ENCODE measurements around the gene SCAMP4.

DNA sequence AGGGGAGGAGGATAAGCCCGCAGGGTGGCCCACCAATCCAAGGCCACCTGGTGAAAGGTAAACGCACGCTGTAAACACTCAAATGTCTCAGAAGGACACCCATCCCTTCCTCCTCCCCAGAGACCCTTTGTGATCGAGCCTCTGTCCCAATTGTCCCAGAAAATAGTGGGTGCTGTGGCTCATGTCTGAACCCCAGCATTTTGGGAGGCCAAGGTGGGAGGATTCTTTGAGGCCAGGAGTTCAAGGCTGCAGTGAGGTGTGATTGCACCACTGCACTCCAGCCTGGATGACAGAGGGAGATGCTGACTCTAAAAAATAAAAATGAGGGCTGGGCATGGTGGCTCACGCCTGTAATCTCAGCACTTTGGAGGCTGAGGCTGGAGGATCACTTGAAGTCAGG is 16.8 kb upstream of the SCAMP4 start:
- TF ChIP-seq CTCF (CRISPR knock-in tag; IDR thresholded peaks at IDR 0.05) (no peak), YY1 (IDR thresholded peaks at IDR 0.05; ENCODE audit: insufficient read depth, insufficient replicate concordance, low read depth, low read length) (no peak), RNF2 (conservative IDR thresholded peaks at IDR 0.05; ENCODE audit: low read depth) (no peak), EP300 (IDR thresholded peaks at IDR 0.05; ENCODE audit: low read depth in 2 of 2, low read length in 2 of 2) (no peak), EP300 (CRISPR knock-in tag; IDR thresholded peaks at IDR 0.05; ENCODE audit: borderline replicate concordance) (no peak), POLR2AphosphoS5 (IDR thresholded peaks at IDR 0.05; ENCODE audit: low read depth, low read length) (no peak), NFIC (IDR thresholded peaks at IDR 0.05; ENCODE audit: low read length) (no peak), ZZZ3 (CRISPR knock-in tag; IDR thresholded peaks at IDR 0.05; ENCODE audit: borderline replicate concordance) (no peak), ZFP36 (IDR thresholded peaks at IDR 0.05; ENCODE audit: borderline replicate concordance, low read depth, low read length, partially characterized antibody) (no peak), NBN (conservative IDR thresholded peaks at IDR 0.05) (no peak), SMC3 (IDR thresholded peaks at IDR 0.05; ENCODE audit: low read length) (no peak), GATA4 (IDR thresholded peaks at IDR 0.05; ENCODE audit: borderline replicate concordance, low read depth) (no peak)
- TF ChIP-seq, protein P1, sequence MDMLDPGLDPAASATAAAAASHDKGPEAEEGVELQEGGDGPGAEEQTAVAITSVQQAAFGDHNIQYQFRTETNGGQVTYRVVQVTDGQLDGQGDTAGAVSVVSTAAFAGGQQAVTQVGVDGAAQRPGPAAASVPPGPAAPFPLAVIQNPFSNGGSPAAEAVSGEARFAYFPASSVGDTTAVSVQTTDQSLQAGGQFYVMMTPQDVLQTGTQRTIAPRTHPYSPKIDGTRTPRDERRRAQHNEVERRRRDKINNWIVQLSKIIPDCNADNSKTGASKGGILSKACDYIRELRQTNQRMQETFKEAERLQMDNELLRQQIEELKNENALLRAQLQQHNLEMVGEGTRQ (IDR thresholded peaks at IDR 0.05; ENCODE audit: low read depth, low read length) = no peak
- TF ChIP-seq, protein P1 (CRISPR knock-in tag; IDR thresholded peaks at IDR 0.05; ENCODE audit: borderline replicate concordance) = no peak

All from HepG2 (cell line).